Peyer's patch (tissue), 4 donors: Measurements from ENCODE around the gene PSMD1. TPM values are rescaled to one million over a fixed set of nuclear protein-coding genes. Genes with fewer than 3 reads are reported as not detected.

Source experiments
- DNase-seq, 3 donors: peaks; one replicate each; pipeline ENCODE4 v3.0.0-alpha.2; 2017 to 2019
- H3K27ac ChIP-seq, 4 donors: fragments of 200-600 bp; sonication (generic); one replicate each; pipeline ENCODE4 v1.5.1; 2016 to 2019
- H3K27me3 ChIP-seq, 2 donors: fragments of 200-600 bp; sonication (generic); one replicate each; pipeline ENCODE4 v1.5.1; 2019
- H3K36me3 ChIP-seq, 3 donors: fragments of 200-600 bp; sonication (generic); one replicate each; pipeline ENCODE4 v1.5.1; 2016 to 2019
- H3K4me1 ChIP-seq, 4 donors: fragments of 200-600 bp; sonication (generic); one replicate each; pipeline ENCODE4 v1.5.1; 2016 to 2019
- H3K4me3 ChIP-seq, 4 donors: fragments of 200-600 bp; sonication (generic); 1 replicate in 3 of 4; 2 replicates in 1 of 4; pipeline ENCODE4 v1.5.1; 2016 to 2019; ENCODE audit warnings: mild to moderate bottlenecking in 1 of 4
- H3K9me3 ChIP-seq, 4 donors: fragments of 200-600 bp; sonication (generic); one replicate each; pipeline ENCODE4 v1.5.1; 2016 to 2019; ENCODE audit warnings: mild to moderate bottlenecking in 1 of 4
- POLR2A ChIP-seq, 2 donors: fragments of 450-650 bp; IDR thresholded peaks; one replicate each; pipeline ENCODE4 v1.5.1; 2017; ENCODE audit warnings: antibody characterized with exemption in 2 of 2, mild to moderate bottlenecking in 2 of 2, moderate library complexity in 2 of 2
- total RNA-seq, 4 donors: library from RNA; depleted of rRNA; stranded (reverse); fragments of >200 nt; gene quantifications; one replicate each; pipeline ENCODE4 v1.1.0, GENCODE V29; 2016
- TF ChIP-seq, protein P1 (sequence below), 6 experiments: fragments of 450-650 bp in 4 of 6; fragments of 200-600 bp in 2 of 6; sonication (generic) in 1 of 6; IDR thresholded peaks; one replicate each; pipeline ENCODE4 v1.5.1; 2017 to 2019; ENCODE audit warnings: antibody characterized with exemption in 6 of 6, mild to moderate bottlenecking in 3 of 6, moderate library complexity in 1 of 6

PSMD1 gene
- total RNA-seq, 4 donors from 2014 or later, result 89.1 to 116 (median 111) TPM

DNA sequence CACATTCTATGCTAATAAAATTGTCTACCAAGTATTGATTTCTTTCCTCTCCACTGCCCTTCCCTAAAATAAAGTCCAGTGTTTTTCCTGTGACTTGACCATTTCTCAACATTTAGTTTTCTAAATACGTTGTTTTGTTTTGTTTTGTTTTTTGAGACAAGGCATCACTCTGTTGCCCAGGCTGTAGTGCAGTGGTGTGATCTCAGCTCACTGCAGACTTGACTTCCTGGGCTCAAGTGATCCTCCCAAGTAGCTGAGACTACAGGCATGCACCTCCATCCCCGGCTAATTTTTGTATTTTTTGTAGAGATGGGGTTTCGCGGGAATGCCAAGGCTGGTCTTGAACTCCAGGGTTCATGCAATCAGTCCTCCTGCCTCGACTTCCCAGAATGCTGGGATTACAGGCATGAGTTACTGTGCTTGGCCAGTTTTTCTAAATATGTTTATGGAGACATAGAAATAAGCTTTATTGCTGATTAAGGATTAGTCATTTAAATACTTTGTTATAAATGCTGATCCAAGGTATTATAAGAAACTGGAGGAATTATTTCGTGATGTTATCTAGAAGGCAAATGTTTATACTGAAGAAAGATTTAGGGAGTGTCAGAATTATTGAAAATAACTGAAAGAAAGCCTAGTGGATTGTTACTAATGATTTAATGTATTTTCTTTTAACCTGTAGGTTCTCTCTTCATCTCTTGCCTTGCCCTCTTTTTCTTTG lies 73.8 kb downstream of the PSMD1 start:
- Histone ChIP-seq H3K36me3 (no peaks in the 10 kb centered on the region), H3K27ac (no peak overlapping the region), H3K4me3 (no peak overlapping the region), H3K4me1 (no peaks in the 10 kb centered on the region), H3K27me3 (no peaks in the 10 kb centered on the region), H3K9me3 (no peaks in the 10 kb centered on the region)
- DNase-seq, result no peak
- TF ChIP-seq, protein P1, sequence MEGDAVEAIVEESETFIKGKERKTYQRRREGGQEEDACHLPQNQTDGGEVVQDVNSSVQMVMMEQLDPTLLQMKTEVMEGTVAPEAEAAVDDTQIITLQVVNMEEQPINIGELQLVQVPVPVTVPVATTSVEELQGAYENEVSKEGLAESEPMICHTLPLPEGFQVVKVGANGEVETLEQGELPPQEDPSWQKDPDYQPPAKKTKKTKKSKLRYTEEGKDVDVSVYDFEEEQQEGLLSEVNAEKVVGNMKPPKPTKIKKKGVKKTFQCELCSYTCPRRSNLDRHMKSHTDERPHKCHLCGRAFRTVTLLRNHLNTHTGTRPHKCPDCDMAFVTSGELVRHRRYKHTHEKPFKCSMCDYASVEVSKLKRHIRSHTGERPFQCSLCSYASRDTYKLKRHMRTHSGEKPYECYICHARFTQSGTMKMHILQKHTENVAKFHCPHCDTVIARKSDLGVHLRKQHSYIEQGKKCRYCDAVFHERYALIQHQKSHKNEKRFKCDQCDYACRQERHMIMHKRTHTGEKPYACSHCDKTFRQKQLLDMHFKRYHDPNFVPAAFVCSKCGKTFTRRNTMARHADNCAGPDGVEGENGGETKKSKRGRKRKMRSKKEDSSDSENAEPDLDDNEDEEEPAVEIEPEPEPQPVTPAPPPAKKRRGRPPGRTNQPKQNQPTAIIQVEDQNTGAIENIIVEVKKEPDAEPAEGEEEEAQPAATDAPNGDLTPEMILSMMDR (IDR thresholded peaks at IDR 0.05), result no peak
- TF ChIP-seq POLR2A (IDR thresholded peaks at IDR 0.05), result no peak

DNA sequence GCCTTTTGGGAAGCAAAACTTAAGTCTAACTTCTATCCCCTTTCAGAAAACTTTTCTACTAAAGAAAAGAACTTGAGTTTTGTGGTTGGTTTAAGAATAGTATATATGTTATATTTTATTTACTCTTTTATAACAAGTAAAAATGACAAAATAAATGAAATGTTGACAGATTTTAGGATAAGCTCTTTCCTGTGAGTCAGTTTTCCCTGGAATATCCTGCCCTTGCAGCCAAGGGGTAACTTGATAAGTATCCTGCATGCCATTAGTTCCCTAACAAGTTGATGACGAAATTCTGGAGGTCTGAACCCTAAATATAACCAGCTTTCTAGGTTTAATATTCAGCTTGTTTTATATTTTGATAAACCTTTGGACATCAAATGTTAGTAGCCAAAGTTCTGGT lies 75.5 kb downstream of the PSMD1 start:
- TF ChIP-seq, protein P1 (IDR thresholded peaks at IDR 0.05), result no peak
- no peak for TF ChIP-seq POLR2A (IDR thresholded peaks at IDR 0.05)
- H3K4me1 ChIP-seq, result no peaks in the 10 kb centered on the region
- no peak overlapping the region for H3K4me3 ChIP-seq
- no peaks in the 10 kb centered on the region for H3K27me3 ChIP-seq
- no peaks in the 10 kb centered on the region for H3K9me3 ChIP-seq
- DNase-seq, result no peak
- no peaks in the 10 kb centered on the region for H3K36me3 ChIP-seq
- no peak overlapping the region for H3K27ac ChIP-seq

DNA sequence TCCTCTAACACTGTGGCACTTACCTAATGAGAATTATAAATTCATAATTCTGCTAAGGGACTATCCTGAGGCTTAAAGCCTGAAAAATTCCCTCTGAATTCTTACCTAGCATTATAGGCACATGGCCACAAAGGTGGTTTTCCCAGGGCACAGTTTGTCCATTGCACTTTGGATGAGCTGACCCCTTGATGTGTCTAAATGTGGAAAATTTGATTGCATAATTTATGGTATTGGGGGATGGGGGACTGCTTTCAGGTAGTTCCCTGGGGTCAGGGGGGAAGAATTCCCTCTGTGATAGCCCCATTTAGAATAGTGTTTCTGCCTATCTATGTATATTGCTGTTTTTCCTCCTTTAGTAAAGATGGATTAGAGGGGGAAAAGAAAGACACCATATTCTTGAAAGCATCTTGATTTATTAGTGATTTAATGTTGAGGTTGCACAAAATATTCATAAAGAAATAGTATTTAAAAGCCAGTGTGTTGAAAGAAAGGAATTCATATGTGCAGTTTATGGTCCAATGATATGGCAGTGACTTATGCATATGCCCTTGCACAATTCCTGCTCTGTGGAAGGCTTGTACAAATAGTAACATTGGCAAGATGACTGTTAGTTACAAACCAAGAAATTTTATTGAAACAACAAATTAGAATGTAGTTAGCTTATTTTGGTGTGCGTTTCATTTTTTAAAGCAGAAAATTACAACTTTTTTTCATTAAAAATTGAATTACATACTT lies 76.9 kb downstream of the PSMD1 start:
- DNase-seq, result no peak
- Histone ChIP-seq H3K27me3 (no peaks in the 10 kb centered on the region), H3K4me3 (no peak overlapping the region), H3K27ac (no peak overlapping the region), H3K36me3 (no peaks in the 10 kb centered on the region), H3K9me3 (no peaks in the 10 kb centered on the region), H3K4me1 (no peaks in the 10 kb centered on the region)
- no peak for TF ChIP-seq POLR2A (IDR thresholded peaks at IDR 0.05)
- TF ChIP-seq, protein P1 (IDR thresholded peaks at IDR 0.05), result no peak

DNA sequence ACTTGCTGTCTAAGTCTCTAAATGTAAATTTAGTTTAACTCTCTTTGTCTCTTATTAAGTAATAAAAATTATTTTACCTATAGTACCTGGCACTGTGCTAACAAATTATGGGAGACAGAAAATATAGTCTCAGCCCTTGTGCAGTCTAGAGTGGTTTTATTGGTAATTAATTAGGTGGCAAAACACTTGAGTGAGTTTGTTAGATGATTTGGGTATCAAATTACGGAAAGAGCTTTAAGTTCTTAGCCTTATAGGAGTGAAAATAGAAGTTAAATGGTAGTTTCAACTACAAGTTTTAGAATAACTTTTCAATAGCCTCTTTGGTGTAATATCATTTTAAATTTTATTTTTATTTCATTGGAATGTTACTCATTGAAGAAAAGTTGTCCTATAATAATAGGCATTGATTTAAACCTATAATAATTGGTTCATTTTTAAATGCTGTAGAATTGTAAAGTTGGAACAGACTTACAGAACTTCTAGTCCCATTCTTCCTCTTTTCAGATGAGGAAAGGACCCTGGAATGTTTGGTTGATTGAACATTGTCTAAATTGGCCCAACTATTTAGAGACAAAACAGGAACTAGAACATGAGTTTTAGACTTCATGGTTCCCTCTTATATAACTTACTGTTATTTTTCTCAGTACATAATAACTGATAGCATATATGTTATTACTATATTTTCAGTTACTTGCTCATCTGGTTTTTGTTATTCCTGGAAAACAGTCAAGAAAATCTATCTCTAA lies 78.4 kb downstream of the PSMD1 start:
- Histone ChIP-seq H3K27me3 (no peaks in the 10 kb centered on the region), H3K27ac (peak overlapping the region in 1 of 4 donors; percentile 0), H3K36me3 (no peaks in the 10 kb centered on the region), H3K9me3 (no peaks in the 10 kb centered on the region), H3K4me3 (no peak overlapping the region), H3K4me1 (no peaks in the 10 kb centered on the region)
- TF ChIP-seq, protein P1 (IDR thresholded peaks at IDR 0.05), result no peak
- no peak for TF ChIP-seq POLR2A (IDR thresholded peaks at IDR 0.05)
- DNase-seq, result no peak

DNA sequence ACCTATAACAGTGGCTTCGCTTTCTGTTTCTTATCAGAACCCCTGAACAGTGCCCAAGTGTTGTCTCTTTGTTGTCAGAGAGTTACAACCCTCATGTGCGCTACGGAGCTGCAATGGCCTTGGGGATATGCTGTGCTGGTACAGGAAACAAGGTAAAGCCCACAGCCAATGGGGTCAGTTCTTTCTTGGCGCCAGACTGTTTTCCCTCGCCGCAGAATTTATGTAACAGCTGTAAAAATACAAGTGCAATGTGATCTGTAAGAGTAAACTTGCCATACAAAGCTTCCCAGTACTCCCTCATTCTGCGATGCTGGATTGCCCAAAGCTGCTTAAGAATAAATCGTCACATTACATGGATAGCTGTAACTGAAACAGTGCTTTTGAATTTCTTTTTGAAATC lies 82.0 kb downstream of the PSMD1 start:
- Histone ChIP-seq H3K4me1 (no peaks in the 10 kb centered on the region), H3K9me3 (no peaks in the 10 kb centered on the region), H3K4me3 (no peak overlapping the region), H3K27ac (no peak overlapping the region), H3K27me3 (no peaks in the 10 kb centered on the region), H3K36me3 (no peaks in the 10 kb centered on the region)
- TF ChIP-seq POLR2A (IDR thresholded peaks at IDR 0.05), result no peak
- TF ChIP-seq, protein P1 (IDR thresholded peaks at IDR 0.05), result no peak
- DNase-seq, result no peak
